BJ (cell line): ENCODE data around the gene KCNH8. TPM values are rescaled to one million over a fixed set of nuclear protein-coding genes. Genes with fewer than 3 reads are reported as not detected.

Source experiments
- CTCF ChIA-PET: fragments of 350-600 bp; formaldehyde crosslinking; extraction: SDS; loops from one replicate; lab custom pipeline; 2021; ENCODE audit warnings: antibody characterized with exemption, inconsistent platforms; lab: Yijun Ruan, JAX
- POLR2A ChIA-PET: fragments of 300-600 bp; sonication (Branson Sonifier 250); formaldehyde crosslinking; extraction: SDS; loops from one replicate; lab custom pipeline; 2021; ENCODE audit warnings: antibody characterized with exemption; lab: Charles Lee
- DNase-seq: peaks from one replicate; pipeline ENCODE4 v3.0.0-alpha.2; 2011; ENCODE audit warnings: low read depth
- H3K27me3 ChIP-seq: 2 replicates; pipeline ENCODE4 v1.6.0; 2011; ENCODE audit warnings: low read length; ENCODE audit not compliant: control insufficient read depth, insufficient read depth
- H3K36me3 ChIP-seq: 2 replicates; pipeline ENCODE4 v1.5.1; 2011; ENCODE audit warnings: low read length; ENCODE audit not compliant: control insufficient read depth, insufficient read depth
- H3K4me3 ChIP-seq: 2 replicates; pipeline ENCODE4 v1.5.1; 2011; ENCODE audit warnings: low read depth, mild to moderate bottlenecking, control low read depth, low read length
- polyA plus RNA-seq: library from polyadenylated mRNA; depleted of rRNA; stranded (reverse); fragments of >200 nt; gene quantifications from 2 replicates; pipeline ENCODE4 v1.2.3, GENCODE V29; 2011
- TF ChIP-seq, protein P1 (sequence below): IDR thresholded peaks from 2 replicates; pipeline ENCODE4 v1.5.1; 2011; ENCODE audit warnings: low read depth, mild to moderate bottlenecking, control low read depth, inconsistent platforms, low read length, moderate library complexity; ENCODE audit not compliant: insufficient read depth

Gene KCNH8
- polyA plus RNA-seq, 1 experiment = 0.02 TPM

DNA sequence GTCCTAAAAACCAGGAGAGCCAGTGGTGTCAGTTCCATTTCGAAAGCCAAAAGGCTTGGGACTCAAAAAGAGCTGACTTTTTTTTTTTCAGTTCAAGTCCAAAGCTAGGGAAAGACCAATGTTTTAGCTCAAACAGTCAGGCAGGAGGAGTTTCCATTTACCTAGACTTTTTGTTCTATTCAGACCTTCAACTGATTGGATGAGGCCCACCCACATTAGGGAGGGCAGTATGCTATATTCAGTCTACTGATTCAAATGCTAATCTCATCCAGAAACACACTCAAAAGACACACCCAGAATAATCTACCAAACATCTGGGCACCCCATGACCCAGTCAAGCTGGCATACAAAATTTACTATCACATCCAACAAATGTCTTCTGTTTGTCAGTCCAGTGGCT, 374.0 kb downstream of the KCNH8 start:
- TF ChIP-seq, protein P1, sequence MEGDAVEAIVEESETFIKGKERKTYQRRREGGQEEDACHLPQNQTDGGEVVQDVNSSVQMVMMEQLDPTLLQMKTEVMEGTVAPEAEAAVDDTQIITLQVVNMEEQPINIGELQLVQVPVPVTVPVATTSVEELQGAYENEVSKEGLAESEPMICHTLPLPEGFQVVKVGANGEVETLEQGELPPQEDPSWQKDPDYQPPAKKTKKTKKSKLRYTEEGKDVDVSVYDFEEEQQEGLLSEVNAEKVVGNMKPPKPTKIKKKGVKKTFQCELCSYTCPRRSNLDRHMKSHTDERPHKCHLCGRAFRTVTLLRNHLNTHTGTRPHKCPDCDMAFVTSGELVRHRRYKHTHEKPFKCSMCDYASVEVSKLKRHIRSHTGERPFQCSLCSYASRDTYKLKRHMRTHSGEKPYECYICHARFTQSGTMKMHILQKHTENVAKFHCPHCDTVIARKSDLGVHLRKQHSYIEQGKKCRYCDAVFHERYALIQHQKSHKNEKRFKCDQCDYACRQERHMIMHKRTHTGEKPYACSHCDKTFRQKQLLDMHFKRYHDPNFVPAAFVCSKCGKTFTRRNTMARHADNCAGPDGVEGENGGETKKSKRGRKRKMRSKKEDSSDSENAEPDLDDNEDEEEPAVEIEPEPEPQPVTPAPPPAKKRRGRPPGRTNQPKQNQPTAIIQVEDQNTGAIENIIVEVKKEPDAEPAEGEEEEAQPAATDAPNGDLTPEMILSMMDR = no peak
- DNase-seq = no peak
- H3K27me3 ChIP-seq = no peaks in the 10 kb centered on the region
- no peak overlapping the region for H3K4me3 ChIP-seq
- H3K36me3 ChIP-seq = no peaks in the 10 kb centered on the region
- POLR2A ChIA-PET = interaction anchor here (0.6 kb wide), 1 partner anchor 1363 kb away, joined by 3 read pairs; no protein-coding TSS in a partner anchor
- CTCF ChIA-PET = no interaction called here

DNA sequence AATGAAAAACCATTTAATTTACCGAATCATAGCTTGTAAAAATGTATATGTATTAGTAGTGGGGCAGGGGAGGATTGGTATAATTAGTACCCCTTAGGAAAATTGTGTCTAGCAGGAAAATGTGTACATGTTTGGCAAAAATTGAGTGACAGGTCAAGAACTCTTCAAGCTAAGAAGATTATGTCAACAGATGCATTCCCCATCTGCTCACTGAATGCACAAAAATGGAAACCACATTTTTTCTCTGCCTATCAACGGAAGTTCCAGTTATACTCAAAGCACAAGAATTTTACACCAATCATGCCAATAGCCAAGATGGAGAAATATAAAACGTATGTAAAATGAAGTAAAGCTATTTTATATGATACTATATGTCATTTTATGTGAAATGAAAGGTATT, 377.8 kb downstream of the KCNH8 start:
- Histone ChIP-seq H3K27me3 (no peaks in the 10 kb centered on the region), H3K4me3 (no peak overlapping the region), H3K36me3 (no peaks in the 10 kb centered on the region)
- DNase-seq = no peak
- POLR2A ChIA-PET = no interaction called here
- CTCF ChIA-PET = no interaction called here
- TF ChIP-seq, protein P1 = no peak

DNA sequence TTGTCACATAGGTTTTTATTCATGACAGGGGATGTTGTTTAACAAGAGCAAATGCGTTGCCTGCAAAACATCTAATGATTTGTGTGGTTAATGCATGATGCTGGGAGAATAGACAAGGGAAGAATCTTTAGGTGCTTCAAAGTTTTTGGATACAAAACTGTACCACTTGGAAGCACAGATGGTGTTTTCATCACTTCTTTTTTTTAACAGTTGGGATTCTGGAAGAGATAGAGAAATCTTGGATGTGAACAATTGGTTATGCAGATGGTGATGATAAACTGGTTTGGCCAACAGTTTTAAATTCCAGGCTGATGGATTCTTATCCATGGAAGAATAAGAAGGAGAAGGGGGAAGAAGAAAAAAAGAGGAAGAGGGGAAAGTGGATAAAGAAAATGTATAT, 379.4 kb downstream of the KCNH8 start:
- TF ChIP-seq, protein P1 = no peak
- ChIA-PET CTCF (no interaction called here), POLR2A (no interaction called here)
- Histone ChIP-seq H3K27me3 (no peaks in the 10 kb centered on the region), H3K36me3 (no peaks in the 10 kb centered on the region), H3K4me3 (no peak overlapping the region)
- no peak for DNase-seq

DNA sequence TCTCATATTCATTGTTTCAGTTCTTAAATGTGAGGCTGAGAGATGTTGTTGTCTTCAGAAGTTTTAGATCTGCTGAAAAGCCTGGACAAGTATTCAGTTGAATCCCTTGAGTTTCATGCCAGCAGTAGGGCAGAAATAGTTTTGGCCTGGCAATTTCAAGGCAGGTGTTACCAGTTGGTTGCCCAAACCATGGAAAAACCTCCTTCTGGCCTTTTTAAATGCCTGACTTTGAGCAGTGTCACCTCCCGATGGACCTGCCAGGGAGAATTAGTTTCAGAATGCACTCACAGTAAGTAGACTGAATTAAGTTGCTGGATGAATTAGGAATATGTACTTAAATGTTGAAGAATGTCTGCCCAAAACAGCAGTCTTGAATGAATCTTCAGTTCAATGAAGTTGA, 383.1 kb downstream of the KCNH8 start:
- CTCF ChIA-PET = no interaction called here
- POLR2A ChIA-PET = no interaction called here

DNA sequence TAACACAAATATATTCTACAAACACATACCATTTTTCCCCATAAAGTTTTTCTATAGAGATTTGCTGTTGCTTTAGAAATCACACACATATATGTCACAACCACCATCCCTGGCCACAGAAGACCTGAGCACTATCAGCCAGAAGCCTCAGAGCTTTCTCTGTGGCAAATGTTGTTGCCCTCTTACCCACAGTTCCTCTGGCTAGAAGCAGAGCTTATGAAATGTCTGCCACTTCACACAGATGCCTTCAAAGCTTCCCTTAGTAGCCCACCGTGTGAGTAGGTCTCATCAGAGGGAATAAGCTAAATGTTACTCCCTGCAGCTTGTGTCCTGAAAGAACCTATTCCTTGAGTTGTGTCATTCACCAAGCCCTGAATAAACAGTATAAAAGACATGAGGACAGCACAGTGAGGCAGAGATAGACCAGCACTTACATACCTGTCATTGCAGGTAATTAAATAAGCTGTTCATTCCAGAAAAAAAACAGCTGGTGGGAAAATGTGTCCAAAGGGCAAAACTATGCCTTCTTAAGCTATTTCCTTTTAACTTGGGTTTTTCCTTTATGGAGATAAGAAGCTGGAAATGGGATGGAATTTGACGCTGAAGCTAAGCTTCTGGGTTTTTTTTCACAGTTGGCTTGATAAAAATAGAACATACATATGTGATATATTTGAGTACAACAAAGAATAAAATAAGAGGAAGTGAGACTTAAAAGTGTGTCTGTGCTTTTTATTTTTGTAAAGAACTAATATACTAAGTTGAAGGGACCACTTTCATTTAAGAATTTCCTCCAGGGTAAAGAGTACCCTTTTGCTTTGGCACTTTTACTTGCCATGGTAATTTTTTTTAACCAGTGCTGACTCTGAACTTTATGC, 391.4 kb downstream of the KCNH8 start:
- H3K36me3 ChIP-seq = no peaks in the 10 kb centered on the region
- TF ChIP-seq, protein P1 = no peak
- no peaks in the 10 kb centered on the region for H3K27me3 ChIP-seq
- no peak for DNase-seq
- ChIA-PET POLR2A (no interaction called here), CTCF (no interaction called here)
- H3K4me3 ChIP-seq = no peak overlapping the region

More for the DNA sequence above, 383.1 kb downstream of the KCNH8 start:
- H3K4me3 ChIP-seq = no peak overlapping the region
- TF ChIP-seq, protein P1 = no peak
- no peaks in the 10 kb centered on the region for H3K36me3 ChIP-seq
- DNase-seq = no peak
- H3K27me3 ChIP-seq = no peaks in the 10 kb centered on the region
